ENCODE data around the gene CTBP2.

DNA sequence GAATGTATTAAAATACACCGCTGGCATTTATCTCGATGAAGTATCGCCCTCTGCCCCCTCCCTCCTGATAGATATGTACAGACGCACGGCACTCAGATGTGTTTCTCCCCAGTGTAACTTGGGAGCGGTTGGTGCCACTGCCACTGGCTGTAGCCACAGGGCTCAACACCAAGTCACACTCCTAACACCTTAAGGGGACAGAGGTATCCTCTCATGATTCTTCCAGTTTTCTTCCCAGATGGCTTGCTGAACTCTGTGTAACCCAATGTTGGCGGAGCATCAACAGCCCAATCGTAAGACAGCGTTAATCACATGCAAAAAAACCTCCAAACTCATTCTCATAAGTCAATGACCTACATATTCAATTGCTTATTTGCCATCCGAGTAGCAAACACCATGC is 35.5 kb downstream of the CTBP2 start:
- no peak for TF ChIP-seq POLR2A (IDR thresholded peaks at IDR 0.05)
- TF ChIP-seq, protein P1, sequence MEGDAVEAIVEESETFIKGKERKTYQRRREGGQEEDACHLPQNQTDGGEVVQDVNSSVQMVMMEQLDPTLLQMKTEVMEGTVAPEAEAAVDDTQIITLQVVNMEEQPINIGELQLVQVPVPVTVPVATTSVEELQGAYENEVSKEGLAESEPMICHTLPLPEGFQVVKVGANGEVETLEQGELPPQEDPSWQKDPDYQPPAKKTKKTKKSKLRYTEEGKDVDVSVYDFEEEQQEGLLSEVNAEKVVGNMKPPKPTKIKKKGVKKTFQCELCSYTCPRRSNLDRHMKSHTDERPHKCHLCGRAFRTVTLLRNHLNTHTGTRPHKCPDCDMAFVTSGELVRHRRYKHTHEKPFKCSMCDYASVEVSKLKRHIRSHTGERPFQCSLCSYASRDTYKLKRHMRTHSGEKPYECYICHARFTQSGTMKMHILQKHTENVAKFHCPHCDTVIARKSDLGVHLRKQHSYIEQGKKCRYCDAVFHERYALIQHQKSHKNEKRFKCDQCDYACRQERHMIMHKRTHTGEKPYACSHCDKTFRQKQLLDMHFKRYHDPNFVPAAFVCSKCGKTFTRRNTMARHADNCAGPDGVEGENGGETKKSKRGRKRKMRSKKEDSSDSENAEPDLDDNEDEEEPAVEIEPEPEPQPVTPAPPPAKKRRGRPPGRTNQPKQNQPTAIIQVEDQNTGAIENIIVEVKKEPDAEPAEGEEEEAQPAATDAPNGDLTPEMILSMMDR (IDR thresholded peaks at IDR 0.05): no peak
